ENCODE results near the gene LPGAT1.
A peak's percentile ranks its signal among the peaks of the same experiment; 100 is the strongest.

Gene LPGAT1

DNA sequence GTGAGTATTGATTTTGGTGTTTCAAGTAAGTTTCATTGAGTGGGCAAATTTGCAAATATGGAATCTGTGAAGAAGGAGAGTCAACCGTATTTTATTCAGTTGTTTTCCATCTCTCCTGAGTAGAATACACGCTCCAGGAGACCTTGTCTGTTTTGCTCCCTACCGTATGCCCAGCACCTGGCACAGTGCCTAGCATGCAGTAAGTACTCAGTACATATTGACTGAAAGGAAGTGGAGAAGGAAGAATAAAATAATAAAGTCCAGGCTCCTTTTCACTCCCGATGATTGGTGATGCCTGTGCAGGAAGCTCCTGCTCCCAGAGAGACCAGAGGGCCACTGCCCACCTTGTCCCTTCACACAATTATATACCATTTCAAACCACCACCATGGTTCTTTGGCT, 95.8 kb downstream of the LPGAT1 start:
- H3K27me3 ChIP-seq (ENCODE audit: low read depth, low read length): no peaks in the 10 kb centered on the region
- H3K79me2 ChIP-seq (ENCODE audit: low read length): no peaks in the 10 kb centered on the region
- no peaks in the 10 kb centered on the region for H3K9me3 ChIP-seq (ENCODE audit: insufficient read depth, low read length)
- H3K9ac ChIP-seq (ENCODE audit: low read length): no peak overlapping the region
- no peak for TF ChIP-seq EZH2phosphoT487 (IDR thresholded peaks at IDR 0.05; ENCODE audit: low read depth)
- TF ChIP-seq CTCF (IDR thresholded peaks at IDR 0.05; ENCODE audit: low read depth, low read length): no peak
- H3K4me1 ChIP-seq (ENCODE audit: low read length): peaks cover 33% of the 10 kb centered on the region
- H2AFZ ChIP-seq (ENCODE audit: low read depth, low read length): no peak overlapping the region
- no peak overlapping the region for H3K4me2 ChIP-seq (ENCODE audit: low read length)
- H4K20me1 ChIP-seq (ENCODE audit: insufficient read depth, low read length): no peaks in the 10 kb centered on the region
- no peak overlapping the region for H3K4me3 ChIP-seq (ENCODE audit: low read length)
- no peak overlapping the region for H3K27ac ChIP-seq (ENCODE audit: low read length)
- H3K36me3 ChIP-seq (replicated peaks; ENCODE audit: low read depth, low read length): no peaks in the 10 kb centered on the region

- no peak for TF ChIP-seq CTCF (IDR thresholded peaks at IDR 0.05; ENCODE audit: low read depth, low read length)
- no peak for TF ChIP-seq EZH2phosphoT487 (IDR thresholded peaks at IDR 0.05; ENCODE audit: low read depth)
- Histone ChIP-seq H3K9ac (ENCODE audit: low read length) (no peak overlapping the region), H3K4me2 (ENCODE audit: low read length) (no peak overlapping the region), H3K9me3 (ENCODE audit: insufficient read depth, low read length) (no peaks in the 10 kb centered on the region), H4K20me1 (ENCODE audit: insufficient read depth, low read length) (no peaks in the 10 kb centered on the region), H2AFZ (ENCODE audit: low read depth, low read length) (no peak overlapping the region), H3K27me3 (ENCODE audit: low read depth, low read length) (no peaks in the 10 kb centered on the region), H3K36me3 (replicated peaks; ENCODE audit: low read depth, low read length) (no peaks in the 10 kb centered on the region), H3K79me2 (ENCODE audit: low read length) (no peaks in the 10 kb centered on the region), H3K27ac (ENCODE audit: low read length) (no peak overlapping the region), H3K4me3 (ENCODE audit: low read length) (no peak overlapping the region), H3K4me1 (ENCODE audit: low read length) (peaks cover 29% of the 10 kb centered on the region)
Measured at GRCh38 chr1:211734359-211734758, 96.2 kb downstream of the LPGAT1 start.

GRCh38 chr1:211732293-211732980, 98.1 kb downstream of the LPGAT1 start:
- H3K9me3 ChIP-seq (ENCODE audit: insufficient read depth, low read length): no peaks in the 10 kb centered on the region
- TF ChIP-seq EZH2phosphoT487 (IDR thresholded peaks at IDR 0.05; ENCODE audit: low read depth) (no peak), CTCF (IDR thresholded peaks at IDR 0.05; ENCODE audit: low read depth, low read length) (peak; percentile 18; the same call in 1 of the 2 replicates)
- no peak overlapping the region for H3K9ac ChIP-seq (ENCODE audit: low read length)
- H3K4me1 ChIP-seq (ENCODE audit: low read length): peaks cover 19% of the 10 kb centered on the region
- H3K27ac ChIP-seq (ENCODE audit: low read length): no peak overlapping the region
- no peak overlapping the region for H2AFZ ChIP-seq (ENCODE audit: low read depth, low read length)
- H3K79me2 ChIP-seq (ENCODE audit: low read length): no peaks in the 10 kb centered on the region
- H3K36me3 ChIP-seq (replicated peaks; ENCODE audit: low read depth, low read length): no peaks in the 10 kb centered on the region
- no peaks in the 10 kb centered on the region for H3K27me3 ChIP-seq (ENCODE audit: low read depth, low read length)
- no peaks in the 10 kb centered on the region for H4K20me1 ChIP-seq (ENCODE audit: insufficient read depth, low read length)
- peak overlapping the region; percentile 45 for H3K4me2 ChIP-seq (ENCODE audit: low read length)
- H3K4me3 ChIP-seq (ENCODE audit: low read length): peak overlapping the region; percentile 3; the same call in 1 of the 2 replicates

DNA sequence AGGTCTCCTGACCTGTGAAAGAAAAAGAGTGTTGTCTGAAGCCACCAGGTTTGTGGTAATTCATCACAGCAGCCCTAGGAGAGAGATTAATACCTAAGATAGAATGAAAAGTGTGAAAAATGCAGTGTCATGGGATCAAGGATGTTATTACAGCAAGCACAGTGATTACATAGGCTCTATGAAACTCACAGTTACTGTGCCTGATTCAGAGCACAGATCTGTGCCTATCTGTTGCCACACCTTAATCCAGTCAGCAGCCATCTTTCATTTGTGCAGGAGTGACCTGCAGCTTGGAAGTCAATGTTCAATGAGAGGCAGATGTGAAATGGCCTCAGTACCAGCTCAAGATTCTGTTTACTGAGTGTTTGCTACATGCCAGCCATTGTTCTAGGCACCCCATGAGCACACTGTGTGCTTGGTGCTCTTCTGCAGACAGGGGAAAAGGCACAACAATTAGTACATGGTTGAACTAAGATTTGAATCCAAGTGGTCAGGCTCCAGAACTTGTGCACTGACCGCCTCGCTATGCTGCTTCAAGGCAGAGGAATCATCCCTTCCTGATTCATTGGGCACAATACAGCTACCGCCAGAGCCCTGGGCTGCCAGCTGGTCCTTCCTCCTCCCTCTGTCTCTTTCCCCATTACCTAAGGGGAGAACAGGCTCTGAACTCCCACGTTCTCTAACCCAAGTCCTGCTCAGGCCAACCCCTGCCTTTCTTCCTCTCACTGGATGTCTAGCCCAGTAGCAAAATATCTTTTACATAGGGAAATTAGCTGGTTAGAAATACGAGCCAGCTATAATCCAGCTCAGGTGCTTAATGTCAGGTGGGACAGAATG, 98.9 kb downstream of the LPGAT1 start:
- Histone ChIP-seq H3K4me2 (ENCODE audit: low read length) (peak overlapping the region; percentile 45), H3K9ac (ENCODE audit: low read length) (no peak overlapping the region), H3K27ac (ENCODE audit: low read length) (no peak overlapping the region), H3K4me1 (ENCODE audit: low read length) (peaks cover 19% of the 10 kb centered on the region), H3K9me3 (ENCODE audit: insufficient read depth, low read length) (no peaks in the 10 kb centered on the region), H3K79me2 (ENCODE audit: low read length) (no peaks in the 10 kb centered on the region), H3K36me3 (replicated peaks; ENCODE audit: low read depth, low read length) (no peaks in the 10 kb centered on the region), H3K4me3 (ENCODE audit: low read length) (peak overlapping the region; percentile 3; the same call in 1 of the 2 replicates), H4K20me1 (ENCODE audit: insufficient read depth, low read length) (no peaks in the 10 kb centered on the region), H3K27me3 (ENCODE audit: low read depth, low read length) (no peaks in the 10 kb centered on the region), H2AFZ (ENCODE audit: low read depth, low read length) (no peak overlapping the region)
- TF ChIP-seq EZH2phosphoT487 (IDR thresholded peaks at IDR 0.05; ENCODE audit: low read depth): no peak
- TF ChIP-seq CTCF (IDR thresholded peaks at IDR 0.05; ENCODE audit: low read depth, low read length): no peak

Measured in OCI-LY3 (cell line).